ENCODE measurements around the gene MITF.

Gene MITF

DNA sequence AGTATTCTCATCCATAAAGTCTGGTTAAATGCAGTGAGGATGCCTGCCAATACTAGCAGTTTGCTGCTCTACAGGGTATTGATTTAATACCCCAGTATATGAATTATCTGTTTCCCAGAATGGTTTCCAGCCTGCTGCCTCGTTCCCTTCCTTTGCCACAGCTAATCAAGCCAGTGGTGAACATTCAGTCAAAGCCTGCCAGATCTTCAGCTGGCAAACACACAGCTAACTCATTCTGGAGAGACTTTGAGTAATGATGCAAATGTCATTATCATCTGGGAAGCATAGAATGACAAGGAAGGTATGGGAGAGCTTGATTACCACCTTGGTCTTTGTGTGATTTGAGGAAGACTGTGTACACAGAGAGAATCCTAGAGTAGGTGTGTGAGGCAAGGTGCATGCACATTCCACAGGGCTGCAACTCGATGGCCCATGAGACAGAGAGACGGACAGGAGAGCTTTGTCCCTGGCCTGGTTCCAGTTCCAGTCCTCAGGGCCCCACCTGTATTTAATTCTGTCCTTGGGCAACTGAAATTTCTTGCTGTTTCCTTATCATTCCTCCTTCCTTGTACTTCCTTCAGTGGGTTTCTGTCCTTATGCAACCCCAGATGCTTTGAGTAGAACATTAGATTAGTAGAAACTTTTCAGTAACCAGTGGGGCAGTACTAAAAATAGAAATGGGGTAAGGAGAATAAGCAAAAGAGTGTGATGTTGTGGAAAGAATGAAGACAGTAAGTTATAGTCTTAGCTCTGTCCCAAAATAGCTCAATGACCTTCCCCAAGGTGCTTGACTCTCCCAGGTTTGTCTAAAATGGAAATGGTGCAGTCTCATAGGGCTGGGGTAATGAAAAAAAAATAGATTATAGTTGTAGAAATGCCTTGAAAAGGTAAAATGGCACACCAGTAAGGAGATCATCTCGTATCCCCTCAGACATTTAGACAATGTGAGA lies 72.5 kb downstream of the MITF start:
- TF ChIP-seq POU2F2 (IDR thresholded peaks at IDR 0.05; ENCODE audit: low read depth, low read length), result no peak
- TF ChIP-seq POLR2AphosphoS5 (IDR thresholded peaks at IDR 0.05; ENCODE audit: low read depth, low read length), result no peak
- no peak for TF ChIP-seq PAX5 (IDR thresholded peaks at IDR 0.05; ENCODE audit: insufficient read depth, low read length, severe bottlenecking)
- TF ChIP-seq TAF1 (IDR thresholded peaks at IDR 0.05; ENCODE audit: low read depth, low read length), result no peak
- TF ChIP-seq POLR2A (IDR thresholded peaks at IDR 0.05; ENCODE audit: low read depth, low read length), result no peak
- TF ChIP-seq SPI1 (IDR thresholded peaks at IDR 0.05; ENCODE audit: low read depth, low read length), result no peak
- FAIRE-seq (no peak), DNase-seq (ENCODE audit: insufficient read length, low spot score) (no peak)

DNA sequence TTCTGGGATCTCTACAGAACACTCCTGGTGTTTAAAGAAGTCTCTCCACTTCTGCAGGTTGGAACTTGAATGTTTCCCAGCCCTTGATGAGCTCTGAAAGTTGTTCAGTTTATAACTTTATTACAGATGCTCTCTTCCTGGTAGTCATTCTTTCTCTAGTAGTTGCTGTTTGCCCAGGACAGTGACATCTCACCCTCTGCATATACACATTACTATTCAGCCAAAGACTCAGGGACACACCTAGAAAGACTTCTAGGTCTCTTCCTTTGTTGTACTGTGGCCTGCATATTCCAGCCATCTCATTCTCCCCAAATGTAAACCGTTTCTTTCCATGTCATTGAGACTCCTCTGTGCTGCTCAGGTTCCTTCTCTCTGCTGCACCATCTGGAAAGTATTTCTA lies 76.7 kb downstream of the MITF start:
- FAIRE-seq (no peak), DNase-seq (ENCODE audit: insufficient read length, low spot score) (no peak)
- no peak for TF ChIP-seq POLR2AphosphoS5 (IDR thresholded peaks at IDR 0.05; ENCODE audit: low read depth, low read length)
- TF ChIP-seq SPI1 (IDR thresholded peaks at IDR 0.05; ENCODE audit: low read depth, low read length), result no peak
- TF ChIP-seq TAF1 (IDR thresholded peaks at IDR 0.05; ENCODE audit: low read depth, low read length), result no peak
- no peak for TF ChIP-seq POLR2A (IDR thresholded peaks at IDR 0.05; ENCODE audit: low read depth, low read length)
- TF ChIP-seq POU2F2 (IDR thresholded peaks at IDR 0.05; ENCODE audit: low read depth, low read length), result no peak

DNA sequence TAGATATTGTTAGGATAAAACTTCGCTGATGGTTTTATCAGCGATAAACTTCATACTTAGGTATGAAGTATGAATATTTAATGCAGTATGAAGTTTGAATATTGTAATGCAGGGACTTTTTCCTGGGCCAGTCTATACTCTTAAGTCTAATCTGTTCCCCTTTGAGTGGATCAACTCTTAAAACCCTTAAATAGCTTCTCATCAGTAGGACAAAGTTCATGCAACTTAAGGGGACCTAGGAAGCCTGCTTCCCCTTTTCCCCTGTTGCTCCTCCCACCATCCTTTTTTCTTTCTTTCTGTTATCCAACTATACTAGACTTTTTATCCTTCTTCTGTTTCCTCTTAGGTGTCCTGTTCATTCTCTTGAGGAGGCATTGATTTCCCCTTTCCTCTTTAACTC lies 78.7 kb downstream of the MITF start:
- TF ChIP-seq PAX5 (IDR thresholded peaks at IDR 0.05; ENCODE audit: insufficient read depth, low read length, severe bottlenecking), result no peak
- no peak for TF ChIP-seq POU2F2 (IDR thresholded peaks at IDR 0.05; ENCODE audit: low read depth, low read length)
- no peak for TF ChIP-seq SPI1 (IDR thresholded peaks at IDR 0.05; ENCODE audit: low read depth, low read length)
- no peak for TF ChIP-seq POLR2A (IDR thresholded peaks at IDR 0.05; ENCODE audit: low read depth, low read length)
- TF ChIP-seq TAF1 (IDR thresholded peaks at IDR 0.05; ENCODE audit: low read depth, low read length), result no peak
- no peak for TF ChIP-seq POLR2AphosphoS5 (IDR thresholded peaks at IDR 0.05; ENCODE audit: low read depth, low read length)
- FAIRE-seq (no peak), DNase-seq (ENCODE audit: insufficient read length, low spot score) (no peak)

DNA sequence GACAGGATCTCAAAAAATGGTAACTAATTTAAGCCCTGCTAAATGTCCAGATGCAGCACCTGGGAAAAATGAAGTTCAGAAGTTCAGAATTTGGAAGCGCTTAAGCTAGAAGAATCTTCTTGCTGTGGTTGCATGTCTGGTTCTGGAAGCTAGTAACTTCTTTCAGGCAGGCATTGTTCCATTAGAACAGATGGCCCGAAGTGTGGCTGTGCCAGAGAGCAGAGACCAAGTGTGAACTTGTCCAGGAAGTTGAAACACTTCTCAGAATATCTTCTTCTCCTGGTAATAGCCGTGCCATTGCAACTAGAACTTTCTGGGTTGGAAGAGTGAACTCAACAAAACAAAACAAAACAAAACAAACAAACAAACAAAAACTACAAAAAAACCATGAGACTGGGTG lies 80.0 kb downstream of the MITF start:
- TF ChIP-seq TAF1 (IDR thresholded peaks at IDR 0.05; ENCODE audit: low read depth, low read length) (no peak), SPI1 (IDR thresholded peaks at IDR 0.05; ENCODE audit: low read depth, low read length) (no peak), POLR2AphosphoS5 (IDR thresholded peaks at IDR 0.05; ENCODE audit: low read depth, low read length) (no peak), POLR2A (IDR thresholded peaks at IDR 0.05; ENCODE audit: low read depth, low read length) (no peak), POU2F2 (IDR thresholded peaks at IDR 0.05; ENCODE audit: low read depth, low read length) (no peak), PAX5 (IDR thresholded peaks at IDR 0.05; ENCODE audit: insufficient read depth, low read length, severe bottlenecking) (no peak)
- no peak for DNase-seq (ENCODE audit: insufficient read length, low spot score)
- no peak for FAIRE-seq

DNA sequence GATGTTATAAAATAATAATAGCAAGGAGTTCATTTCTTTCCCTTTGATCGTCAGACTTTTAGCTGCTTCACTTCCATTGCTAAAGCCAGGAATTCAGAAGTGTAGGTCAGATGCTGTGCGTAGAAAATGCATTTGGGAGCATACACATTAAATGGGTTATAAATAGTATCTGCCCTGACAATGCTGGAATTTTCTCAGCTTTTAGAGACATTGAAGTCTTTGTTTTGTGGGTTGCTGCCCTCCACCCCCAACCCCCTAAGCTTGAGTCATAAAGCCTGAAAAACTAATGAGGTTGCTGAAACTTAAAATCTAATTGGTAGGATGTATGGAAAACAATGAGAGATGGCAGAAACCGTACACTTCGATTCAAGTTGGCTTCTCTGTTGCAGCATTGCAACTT lies 81.9 kb downstream of the MITF start:
- FAIRE-seq, result no peak

DNA sequence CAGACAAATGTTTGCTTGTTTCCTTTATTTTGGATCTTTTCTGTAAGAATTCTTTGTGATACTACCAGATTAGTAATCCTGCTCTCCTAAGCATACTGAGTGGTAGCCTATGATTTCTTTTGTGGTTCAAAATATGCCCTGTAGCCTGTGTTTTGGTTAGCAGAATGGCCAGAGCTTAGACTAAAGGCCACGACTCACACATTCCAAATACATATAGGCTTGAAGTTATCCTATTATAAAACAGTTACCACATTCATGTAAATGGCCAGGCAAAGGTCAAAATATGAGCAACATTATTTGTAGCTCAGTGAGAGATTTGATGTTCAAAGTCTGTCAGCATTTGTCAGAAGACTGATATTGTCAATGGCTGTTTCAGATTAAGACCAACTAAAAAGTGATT lies 84.5 kb downstream of the MITF start:
- TF ChIP-seq SPI1 (IDR thresholded peaks at IDR 0.05; ENCODE audit: low read depth, low read length), result no peak
- no peak for TF ChIP-seq PAX5 (IDR thresholded peaks at IDR 0.05; ENCODE audit: insufficient read depth, low read length, severe bottlenecking)
- DNase-seq (ENCODE audit: insufficient read length, low spot score) (no peak), FAIRE-seq (no peak)

More for the DNA sequence above, 81.9 kb downstream of the MITF start:
- no peak for TF ChIP-seq POU2F2 (IDR thresholded peaks at IDR 0.05; ENCODE audit: low read depth, low read length)
- TF ChIP-seq PAX5 (IDR thresholded peaks at IDR 0.05; ENCODE audit: insufficient read depth, low read length, severe bottlenecking), result no peak
- no peak for TF ChIP-seq POLR2A (IDR thresholded peaks at IDR 0.05; ENCODE audit: low read depth, low read length)
- TF ChIP-seq POLR2AphosphoS5 (IDR thresholded peaks at IDR 0.05; ENCODE audit: low read depth, low read length), result no peak
- no peak for TF ChIP-seq TAF1 (IDR thresholded peaks at IDR 0.05; ENCODE audit: low read depth, low read length)
- TF ChIP-seq SPI1 (IDR thresholded peaks at IDR 0.05; ENCODE audit: low read depth, low read length), result no peak
- DNase-seq (ENCODE audit: insufficient read length, low spot score), result no peak

DNA sequence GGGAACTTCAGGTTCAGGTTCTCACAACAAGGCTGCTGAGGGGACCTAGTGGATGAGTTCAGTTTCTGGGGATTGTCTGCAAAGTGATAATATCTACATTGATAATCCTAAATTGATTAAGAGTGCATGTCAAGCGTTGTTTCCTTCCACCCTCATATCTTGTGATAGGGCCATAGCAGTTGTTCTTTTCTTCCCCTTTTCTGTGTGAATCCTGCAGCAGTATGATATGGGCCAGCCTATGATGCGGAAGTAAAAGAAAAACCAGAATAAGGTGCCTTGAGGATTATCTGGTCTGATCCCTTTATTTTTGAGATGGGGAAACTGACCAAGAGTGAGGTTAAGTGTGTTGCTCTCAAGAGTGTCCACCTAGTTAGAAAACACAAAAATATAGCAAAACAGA lies 86.2 kb downstream of the MITF start:
- FAIRE-seq (no peak), DNase-seq (ENCODE audit: insufficient read length, low spot score) (no peak)
- TF ChIP-seq POLR2A (IDR thresholded peaks at IDR 0.05; ENCODE audit: low read depth, low read length), result no peak
- TF ChIP-seq PAX5 (IDR thresholded peaks at IDR 0.05; ENCODE audit: insufficient read depth, low read length, severe bottlenecking), result no peak
- TF ChIP-seq SPI1 (IDR thresholded peaks at IDR 0.05; ENCODE audit: low read depth, low read length), result no peak
- TF ChIP-seq TAF1 (IDR thresholded peaks at IDR 0.05; ENCODE audit: low read depth, low read length), result no peak
- no peak for TF ChIP-seq POLR2AphosphoS5 (IDR thresholded peaks at IDR 0.05; ENCODE audit: low read depth, low read length)
- no peak for TF ChIP-seq POU2F2 (IDR thresholded peaks at IDR 0.05; ENCODE audit: low read depth, low read length)

DNA sequence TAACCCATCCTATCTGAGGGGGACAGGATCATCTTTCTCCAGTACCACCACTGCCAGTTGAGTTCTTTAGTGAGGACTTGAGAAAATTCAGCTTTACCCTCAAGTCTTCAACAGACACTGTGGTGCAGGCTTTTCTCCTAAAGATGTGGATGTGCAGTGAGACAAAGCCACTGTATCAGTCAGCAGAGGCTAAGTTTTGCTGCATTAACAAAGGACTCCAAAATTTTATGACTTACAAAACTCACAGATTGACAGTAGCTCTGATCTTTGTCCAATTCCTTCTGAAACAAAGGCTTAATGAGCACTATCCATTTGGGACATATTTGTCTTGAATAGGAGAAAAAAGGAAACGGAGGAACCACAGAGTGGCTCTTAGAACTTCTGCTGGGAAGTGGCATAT lies 87.9 kb downstream of the MITF start:
- DNase-seq (ENCODE audit: insufficient read length, low spot score) (no peak), FAIRE-seq (no peak)
- TF ChIP-seq TAF1 (IDR thresholded peaks at IDR 0.05; ENCODE audit: low read depth, low read length) (no peak), POLR2AphosphoS5 (IDR thresholded peaks at IDR 0.05; ENCODE audit: low read depth, low read length) (no peak), PAX5 (IDR thresholded peaks at IDR 0.05; ENCODE audit: insufficient read depth, low read length, severe bottlenecking) (no peak), POU2F2 (IDR thresholded peaks at IDR 0.05; ENCODE audit: low read depth, low read length) (no peak)

DNA sequence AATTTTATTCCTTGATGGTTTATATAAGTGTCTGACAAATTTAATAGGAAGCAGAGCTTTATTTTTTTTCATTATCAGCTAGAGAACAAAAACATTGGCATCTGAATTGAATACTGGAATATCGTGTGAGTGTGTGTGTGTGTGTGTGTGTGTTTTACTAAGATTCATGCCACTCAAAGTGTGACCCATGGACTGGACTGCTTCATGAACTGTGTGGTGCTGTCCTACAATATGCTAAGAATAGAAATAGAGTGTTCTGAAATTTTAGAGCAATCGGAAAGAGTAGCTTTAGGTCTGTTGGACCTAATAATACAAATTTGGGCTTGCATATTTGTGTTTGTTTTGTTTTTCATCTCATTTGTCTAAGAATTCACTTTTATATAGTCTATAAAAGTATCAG lies 89.6 kb downstream of the MITF start:
- FAIRE-seq, result no peak
- TF ChIP-seq SPI1 (IDR thresholded peaks at IDR 0.05; ENCODE audit: low read depth, low read length) (no peak), POU2F2 (IDR thresholded peaks at IDR 0.05; ENCODE audit: low read depth, low read length) (no peak), POLR2A (IDR thresholded peaks at IDR 0.05; ENCODE audit: low read depth, low read length) (no peak), PAX5 (IDR thresholded peaks at IDR 0.05; ENCODE audit: insufficient read depth, low read length, severe bottlenecking) (no peak), POLR2AphosphoS5 (IDR thresholded peaks at IDR 0.05; ENCODE audit: low read depth, low read length) (no peak), TAF1 (IDR thresholded peaks at IDR 0.05; ENCODE audit: low read depth, low read length) (no peak)
- no peak for DNase-seq (ENCODE audit: insufficient read length, low spot score)

DNA sequence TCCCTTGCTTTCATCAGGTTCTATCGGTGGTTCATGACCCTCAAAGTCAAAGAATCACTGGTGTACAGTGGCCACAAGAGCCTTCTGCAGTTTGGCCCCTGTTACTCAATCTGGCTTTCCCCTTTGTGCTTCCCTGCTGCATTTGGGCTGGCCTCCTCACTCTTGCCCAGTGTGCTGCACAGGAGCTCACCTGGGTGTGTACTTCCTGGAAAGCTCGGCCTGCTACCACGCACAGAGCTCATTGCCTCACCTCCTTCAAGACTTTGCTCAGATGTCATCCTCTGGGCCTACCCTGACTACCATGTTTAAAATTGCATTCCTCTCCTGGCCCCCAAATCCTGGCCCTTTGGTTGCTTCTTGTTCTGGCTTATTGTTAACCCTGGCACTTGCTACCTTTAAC lies 90.9 kb downstream of the MITF start:
- no peak for DNase-seq (ENCODE audit: insufficient read length, low spot score)
- FAIRE-seq, result no peak
- TF ChIP-seq POU2F2 (IDR thresholded peaks at IDR 0.05; ENCODE audit: low read depth, low read length), result no peak
- TF ChIP-seq POLR2A (IDR thresholded peaks at IDR 0.05; ENCODE audit: low read depth, low read length), result no peak
- no peak for TF ChIP-seq TAF1 (IDR thresholded peaks at IDR 0.05; ENCODE audit: low read depth, low read length)
- no peak for TF ChIP-seq SPI1 (IDR thresholded peaks at IDR 0.05; ENCODE audit: low read depth, low read length)
- no peak for TF ChIP-seq PAX5 (IDR thresholded peaks at IDR 0.05; ENCODE audit: insufficient read depth, low read length, severe bottlenecking)
- no peak for TF ChIP-seq POLR2AphosphoS5 (IDR thresholded peaks at IDR 0.05; ENCODE audit: low read depth, low read length)

Measured in GM12891 (cell line).